RWPE2 (cell line): ENCODE results near the gene CRYGC.
A peak's percentile ranks its signal among the peaks of the same experiment; 100 is the strongest.
"Not testable (repeated sequence)": the region's sequence is repeated elsewhere in the genome, so short reads cannot be mapped to it uniquely, and the experiment has no call there.

Source experiments
- ATAC-seq: fragments of 200-7000 bp; cut with Tn5 transposase; 3 replicates; pipeline ENCODE4 v1.9.1; 2021; ENCODE audit warnings: low read depth
- DNase-seq: peaks from one replicate; pipeline ENCODE4 v3.0.0-alpha.2; 2020; ENCODE audit warnings: low spot score
- H3K27ac ChIP-seq: fragments of 450-650 bp; 2 replicates; pipeline ENCODE4 v1.5.1; 2017; ENCODE audit warnings: mild to moderate bottlenecking; ENCODE audit not compliant: poor library complexity, severe bottlenecking
- H3K27me3 ChIP-seq: fragments of 250-450 bp; sonication (Bioruptor Pico); 2 replicates; pipeline ENCODE4 v1.5.1; 2021; ENCODE audit warnings: mild to moderate bottlenecking, moderate library complexity; ENCODE audit not compliant: insufficient read depth, poor library complexity, severe bottlenecking
- H3K36me3 ChIP-seq: fragments of 250-450 bp; sonication (Bioruptor Pico); 2 replicates; pipeline ENCODE4 v1.5.1; 2020; ENCODE audit warnings: low read depth, mild to moderate bottlenecking, moderate library complexity
- H3K4me1 ChIP-seq: fragments of 250-450 bp; sonication (Bioruptor Pico); 2 replicates; pipeline ENCODE4 v1.5.1; 2021; ENCODE audit warnings: mild to moderate bottlenecking, moderate library complexity; ENCODE audit not compliant: insufficient read depth, poor library complexity, severe bottlenecking
- H3K4me3 ChIP-seq: fragments of 250-450 bp; sonication (Bioruptor Pico); 2 replicates; pipeline ENCODE4 v1.5.1; 2021; ENCODE audit warnings: mild to moderate bottlenecking, moderate library complexity; ENCODE audit not compliant: severe bottlenecking
- H3K9me3 ChIP-seq: fragments of 250-450 bp; sonication (Bioruptor Pico); 2 replicates; pipeline ENCODE4 v1.5.1; 2021; ENCODE audit warnings: mild to moderate bottlenecking, moderate library complexity; ENCODE audit not compliant: severe bottlenecking
- TF ChIP-seq, protein P1 (sequence below): fragments of 450-650 bp; IDR thresholded peaks from one replicate; pipeline ENCODE4 v1.5.1; 2017; ENCODE audit warnings: mild to moderate bottlenecking, moderate library complexity; ENCODE audit not compliant: poor library complexity, severe bottlenecking

CRYGC gene

GRCh38 chr2:208101716-208102631 lies 27.7 kb downstream of the CRYGC start:
- ATAC-seq = peak; percentile 72

DNA sequence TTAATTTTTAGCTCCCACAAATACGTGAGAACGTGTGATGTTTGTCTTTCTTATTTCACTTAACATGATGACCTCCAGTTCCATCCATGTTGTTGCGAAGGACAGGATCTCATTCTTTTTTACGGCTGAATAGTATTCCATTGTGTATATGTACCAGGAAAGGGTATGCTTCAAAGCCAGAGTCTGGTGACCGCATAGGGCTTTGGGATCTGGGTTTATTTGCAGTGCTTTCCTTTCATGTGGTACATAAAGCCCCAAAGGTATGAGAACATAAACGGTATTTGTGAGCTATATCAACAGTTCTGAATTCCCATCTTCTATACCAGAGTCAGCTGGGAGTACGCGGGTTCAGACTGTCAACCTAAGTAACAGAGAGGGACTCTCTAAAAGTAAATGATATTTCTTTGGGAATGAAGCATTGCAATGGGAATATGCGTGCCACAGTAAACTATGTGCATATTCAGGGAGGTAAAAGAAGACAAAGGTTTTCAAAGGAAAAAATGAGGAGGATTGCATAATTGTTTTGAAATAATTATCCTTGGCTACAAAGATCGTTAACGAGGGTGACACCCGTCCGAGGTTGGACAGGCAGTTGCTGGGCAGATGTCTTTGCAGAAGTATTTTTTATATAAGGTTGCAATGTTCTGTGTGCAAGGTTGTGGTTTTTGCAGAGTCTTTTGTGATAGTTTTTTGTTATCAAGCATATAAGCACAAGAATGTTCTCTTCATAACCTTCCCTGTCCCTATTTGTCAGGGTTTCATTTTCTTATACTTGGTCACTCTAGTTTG lies 29.8 kb downstream of the CRYGC start:
- H3K4me1 ChIP-seq = no peaks in the 10 kb centered on the region
- TF ChIP-seq, protein P1, sequence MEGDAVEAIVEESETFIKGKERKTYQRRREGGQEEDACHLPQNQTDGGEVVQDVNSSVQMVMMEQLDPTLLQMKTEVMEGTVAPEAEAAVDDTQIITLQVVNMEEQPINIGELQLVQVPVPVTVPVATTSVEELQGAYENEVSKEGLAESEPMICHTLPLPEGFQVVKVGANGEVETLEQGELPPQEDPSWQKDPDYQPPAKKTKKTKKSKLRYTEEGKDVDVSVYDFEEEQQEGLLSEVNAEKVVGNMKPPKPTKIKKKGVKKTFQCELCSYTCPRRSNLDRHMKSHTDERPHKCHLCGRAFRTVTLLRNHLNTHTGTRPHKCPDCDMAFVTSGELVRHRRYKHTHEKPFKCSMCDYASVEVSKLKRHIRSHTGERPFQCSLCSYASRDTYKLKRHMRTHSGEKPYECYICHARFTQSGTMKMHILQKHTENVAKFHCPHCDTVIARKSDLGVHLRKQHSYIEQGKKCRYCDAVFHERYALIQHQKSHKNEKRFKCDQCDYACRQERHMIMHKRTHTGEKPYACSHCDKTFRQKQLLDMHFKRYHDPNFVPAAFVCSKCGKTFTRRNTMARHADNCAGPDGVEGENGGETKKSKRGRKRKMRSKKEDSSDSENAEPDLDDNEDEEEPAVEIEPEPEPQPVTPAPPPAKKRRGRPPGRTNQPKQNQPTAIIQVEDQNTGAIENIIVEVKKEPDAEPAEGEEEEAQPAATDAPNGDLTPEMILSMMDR = no peak
- DNase-seq = no peak
- H3K27ac ChIP-seq = no peak overlapping the region
- no peaks in the 10 kb centered on the region for H3K27me3 ChIP-seq
- H3K4me3 ChIP-seq = no peak overlapping the region
- no peaks in the 10 kb centered on the region for H3K36me3 ChIP-seq
- no peak for ATAC-seq
- H3K9me3 ChIP-seq = no peaks in the 10 kb centered on the region

More at GRCh38 chr2:208101716-208102631, 27.7 kb downstream of the CRYGC start:
- TF ChIP-seq, protein P1 = peak; percentile 64
- no peak for DNase-seq
- H3K27ac ChIP-seq = no peak overlapping the region
- no peaks in the 10 kb centered on the region for H3K27me3 ChIP-seq
- H3K9me3 ChIP-seq = no peaks in the 10 kb centered on the region
- no peaks in the 10 kb centered on the region for H3K4me1 ChIP-seq
- H3K4me3 ChIP-seq = no peak overlapping the region
- no peaks in the 10 kb centered on the region for H3K36me3 ChIP-seq

- not testable (repeated sequence) for DNase-seq, ATAC-seq, H3K27ac ChIP-seq, H3K4me1 ChIP-seq, H3K9me3 ChIP-seq, H3K36me3 ChIP-seq, H3K4me3 ChIP-seq, H3K27me3 ChIP-seq
These were observed 30.9 kb downstream of the CRYGC start for GRCh38 chr2:208098701-208099100.

DNA sequence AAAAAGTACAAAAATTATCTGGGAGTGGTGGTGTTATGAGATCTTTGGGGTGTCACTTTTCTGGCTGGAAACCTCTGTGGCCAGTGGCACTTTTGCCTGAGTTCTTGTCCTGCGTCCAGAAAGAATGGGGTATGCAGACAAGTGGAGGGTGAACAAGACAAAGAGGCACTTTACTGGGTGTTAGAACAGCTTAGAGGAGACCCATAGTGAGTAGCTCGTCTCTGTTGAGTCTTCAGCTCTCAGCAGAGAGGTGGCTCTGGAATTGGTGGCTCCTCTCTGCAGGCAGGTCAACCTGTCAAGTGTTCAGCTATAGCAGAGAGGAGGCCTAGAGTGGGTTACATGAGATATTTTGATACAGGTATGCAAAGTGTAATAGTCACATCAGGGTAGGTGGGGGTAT lies 31.4 kb downstream of the CRYGC start:
- H3K4me3 ChIP-seq = no peak overlapping the region
- H3K9me3 ChIP-seq = no peaks in the 10 kb centered on the region
- DNase-seq = no peak
- no peaks in the 10 kb centered on the region for H3K4me1 ChIP-seq
- H3K36me3 ChIP-seq = no peaks in the 10 kb centered on the region
- no peak overlapping the region for H3K27ac ChIP-seq
- H3K27me3 ChIP-seq = no peaks in the 10 kb centered on the region
- TF ChIP-seq, protein P1 = no peak
- ATAC-seq = no peak

GRCh38 chr2:208097801-208098200 lies 31.8 kb downstream of the CRYGC start:
- H3K4me1 ChIP-seq = no peaks in the 10 kb centered on the region
- H3K36me3 ChIP-seq = no peaks in the 10 kb centered on the region
- TF ChIP-seq, protein P1 = no peak
- H3K9me3 ChIP-seq = no peaks in the 10 kb centered on the region
- ATAC-seq (no peak), DNase-seq (no peak)
- no peak overlapping the region for H3K4me3 ChIP-seq
- no peak overlapping the region for H3K27ac ChIP-seq
- no peaks in the 10 kb centered on the region for H3K27me3 ChIP-seq
